Activated naive CD4-positive, alpha-beta T cell treated with anti-CD3 and anti-CD28 coated beads for 36 hours (primary cell): ENCODE data around the gene CPSF2. TPM values are rescaled to one million over a fixed set of nuclear protein-coding genes. Genes with fewer than 3 reads are reported as not detected.

Experiments
- CTCF ChIA-PET: fragments of 350-600 bp; sonication (Branson Sonifier 250); formaldehyde crosslinking; loops from one replicate; lab custom pipeline; 2021; ENCODE audit warnings: antibody characterized with exemption; lab: Charles Lee
- DNase-seq: peaks from one replicate; pipeline ENCODE4 v3.0.0-alpha.2; 2020
- H3K27ac Mint-ChIP-seq: one replicate; pipeline ENCODE4 v1.8.0; 2021; ENCODE audit warnings: mild to moderate bottlenecking, mixed read lengths
- H3K27me3 Mint-ChIP-seq: one replicate; pipeline ENCODE4 v1.8.0; 2021; ENCODE audit warnings: low read depth, mixed read lengths
- H3K36me3 Mint-ChIP-seq: one replicate; pipeline ENCODE4 v1.8.0; 2021; ENCODE audit warnings: low read depth, mixed read lengths
- H3K4me1 Mint-ChIP-seq: one replicate; pipeline ENCODE4 v1.8.0; 2021; ENCODE audit warnings: low read depth, mixed read lengths
- H3K4me3 Mint-ChIP-seq: one replicate; pipeline ENCODE4 v1.8.0; 2021; ENCODE audit warnings: mild to moderate bottlenecking, moderate library complexity, mixed read lengths
- H3K9me3 Mint-ChIP-seq: one replicate; pipeline ENCODE4 v1.8.0; 2021; ENCODE audit warnings: mixed read lengths
- intact Hi-C: fragments of 100-400 bp; cut with micrococcal nuclease; formaldehyde crosslinking; loops from one replicate; pipeline ENCODE4 v1.15.1; 2023
- total RNA-seq, 2 experiments: library from RNA; stranded (reverse); gene quantifications; one replicate each; pipeline ENCODE4 v1.2.3, GENCODE V29; 2021

Gene CPSF2
- total RNA-seq, 2 experiments from 2014 or later: 103 to 115 TPM

DNA sequence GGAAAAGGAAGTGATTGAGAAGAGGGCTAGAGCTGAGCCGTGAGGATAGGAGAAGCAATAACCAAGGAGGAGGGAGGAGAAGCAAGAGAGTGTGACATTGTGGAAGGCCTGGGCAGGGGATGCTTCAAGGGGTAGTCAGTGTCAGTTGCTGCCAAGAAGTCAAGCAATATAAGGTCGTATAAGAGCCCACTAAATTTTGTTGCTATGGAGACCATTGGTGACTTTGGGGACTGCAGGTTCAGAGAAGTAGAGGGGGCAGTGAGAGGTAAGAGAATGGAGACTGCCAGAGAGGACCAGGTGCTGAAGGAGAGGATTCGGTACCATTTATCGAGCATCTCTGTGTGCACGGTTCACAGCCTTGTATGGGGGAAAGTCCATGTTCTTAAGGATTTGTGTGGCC lies 12.3 kb upstream of the CPSF2 start:
- CTCF ChIA-PET: interaction anchor here (4.9 kb wide), 1 partner anchor 10 kb away, joined by 96 read pairs; the partner anchor contains the start of genes CPSF2 and NDUFB1
- Mint-ChIP-seq H3K36me3 (no peaks in the 10 kb centered on the region), H3K4me1 (peaks cover 28% of the 10 kb centered on the region), H3K27me3 (no peaks in the 10 kb centered on the region), H3K4me3 (no peak overlapping the region), H3K27ac (no peak overlapping the region), H3K9me3 (no peaks in the 10 kb centered on the region)
- intact Hi-C loops: no loop called here
- no peak for DNase-seq

GRCh38 chr14:92121207-92121669 lies 531 bp upstream of the CPSF2 start:
- Mint-ChIP-seq H3K9me3 (no peaks in the 10 kb centered on the region), H3K27ac (peak overlapping the region; percentile 100), H3K36me3 (peaks cover 27% of the 10 kb centered on the region), H3K4me3 (peak overlapping the region; percentile 99), H3K27me3 (no peaks in the 10 kb centered on the region), H3K4me1 (peaks cover 39% of the 10 kb centered on the region)
- CTCF ChIA-PET: interaction anchor here (0.7 to 7.0 kb wide), 7 partner anchors 10 to 560 kb away, joined by 3 to 96 read pairs (median 4); partner anchors contain the start of gene ATXN3
- intact Hi-C loops: loop anchor here (1.0 to 5.0 kb wide), 4 partner anchors 15 to 673 kb away; partner anchors contain the start of genes ATXN3, GOLGA5 and TRIP11
- DNase-seq: no peak

- no peaks in the 10 kb centered on the region for H3K27me3 Mint-ChIP-seq
- intact Hi-C loops: loop anchor here (5.0 kb wide), 1 partner anchor 530 kb away; no protein-coding TSS in a partner anchor
- peak overlapping the region; percentile 99 for H3K4me3 Mint-ChIP-seq
- peaks cover 31% of the 10 kb centered on the region for H3K36me3 Mint-ChIP-seq
- CTCF ChIA-PET: interaction anchor here (0.6 to 7.0 kb wide), 7 partner anchors 11 to 620 kb away, joined by 4 to 96 read pairs (median 5); partner anchors contain the start of gene ATXN3
- DNase-seq: peak; percentile 13
- no peaks in the 10 kb centered on the region for H3K9me3 Mint-ChIP-seq
- H3K4me1 Mint-ChIP-seq: peaks cover 46% of the 10 kb centered on the region
- peak overlapping the region; percentile 100 for H3K27ac Mint-ChIP-seq
These were observed 545 bp downstream of the CPSF2 start for GRCh38 chr14:92122351-92122677.

GRCh38 chr14:92122761-92123160 lies 992 bp downstream of the CPSF2 start:
- H3K9me3 Mint-ChIP-seq: no peaks in the 10 kb centered on the region
- peaks cover 51% of the 10 kb centered on the region for H3K4me1 Mint-ChIP-seq
- peaks cover 31% of the 10 kb centered on the region for H3K36me3 Mint-ChIP-seq
- no peaks in the 10 kb centered on the region for H3K27me3 Mint-ChIP-seq
- CTCF ChIA-PET: interaction anchor here (0.6 to 7.0 kb wide), 6 partner anchors 12 to 559 kb away, joined by 3 to 96 read pairs (median 4); partner anchors contain the start of gene ATXN3
- intact Hi-C loops: loop anchor here (5.0 kb wide), 1 partner anchor 530 kb away; no protein-coding TSS in a partner anchor
- H3K27ac Mint-ChIP-seq: peak overlapping the region; percentile 100
- no peak for DNase-seq
- H3K4me3 Mint-ChIP-seq: peak overlapping the region; percentile 99

DNA sequence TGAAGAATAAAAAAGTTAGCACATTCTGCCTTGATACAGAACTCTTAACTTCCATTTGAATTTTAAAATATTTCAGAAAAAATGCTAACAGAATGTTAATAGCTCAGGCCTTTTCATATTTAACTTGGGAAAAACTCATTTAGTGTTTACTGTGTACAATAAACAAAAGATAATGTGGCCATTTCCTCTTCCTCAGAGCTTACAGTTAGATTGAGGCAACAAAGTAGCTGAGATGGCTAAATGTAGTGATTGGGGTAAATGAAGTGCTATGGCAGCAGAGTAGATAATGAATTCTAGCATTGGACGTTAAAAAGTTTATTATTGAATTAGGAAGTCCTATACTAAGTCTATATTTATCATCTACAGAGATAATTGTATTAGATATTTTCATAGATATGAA lies 12.7 kb downstream of the CPSF2 start:
- no peaks in the 10 kb centered on the region for H3K27me3 Mint-ChIP-seq
- CTCF ChIA-PET: interaction anchor here (1.1 to 1.7 kb wide), 2 partner anchors 11 to 12 kb away, joined by 3 to 4 read pairs; partner anchors contain the start of gene CPSF2
- H3K4me3 Mint-ChIP-seq: no peak overlapping the region
- no peaks in the 10 kb centered on the region for H3K9me3 Mint-ChIP-seq
- intact Hi-C loops: loop anchor here (10.0 kb wide), 1 partner anchor 470 kb away; no protein-coding TSS in a partner anchor
- peaks cover 5% of the 10 kb centered on the region for H3K4me1 Mint-ChIP-seq
- peaks cover 27% of the 10 kb centered on the region for H3K36me3 Mint-ChIP-seq
- no peak overlapping the region for H3K27ac Mint-ChIP-seq
- DNase-seq: no peak

DNA sequence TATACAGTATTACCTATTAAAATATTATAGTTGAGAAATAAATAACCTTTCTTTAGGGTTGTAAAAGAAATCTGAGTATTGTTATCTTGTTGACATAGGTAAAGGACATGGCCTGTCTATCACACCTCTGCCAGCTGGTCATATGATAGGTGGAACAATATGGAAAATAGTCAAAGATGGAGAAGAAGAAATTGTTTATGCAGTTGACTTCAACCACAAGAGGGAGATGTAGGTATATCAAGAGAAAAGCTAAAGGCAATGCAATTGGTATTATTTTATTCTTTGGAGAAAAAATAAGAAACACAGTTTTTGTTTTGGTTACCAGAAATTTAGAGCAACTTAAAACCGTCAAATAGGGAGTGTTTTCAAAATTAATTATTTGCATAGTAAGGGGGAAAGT lies 13.5 kb downstream of the CPSF2 start:
- H3K4me3 Mint-ChIP-seq: no peak overlapping the region
- no peaks in the 10 kb centered on the region for H3K27me3 Mint-ChIP-seq
- H3K27ac Mint-ChIP-seq: no peak overlapping the region
- CTCF ChIA-PET: interaction anchor here (1.0 to 1.7 kb wide), 2 partner anchors 13 to 217 kb away, joined by 3 to 4 read pairs; partner anchors contain the start of gene CPSF2
- no peak for DNase-seq
- intact Hi-C loops: loop anchor here (1.0 to 10.0 kb wide), 3 partner anchors 217 to 547 kb away; no protein-coding TSS in a partner anchor
- peaks cover 23% of the 10 kb centered on the region for H3K36me3 Mint-ChIP-seq
- no peaks in the 10 kb centered on the region for H3K9me3 Mint-ChIP-seq
- H3K4me1 Mint-ChIP-seq: peaks cover 2% of the 10 kb centered on the region

DNA sequence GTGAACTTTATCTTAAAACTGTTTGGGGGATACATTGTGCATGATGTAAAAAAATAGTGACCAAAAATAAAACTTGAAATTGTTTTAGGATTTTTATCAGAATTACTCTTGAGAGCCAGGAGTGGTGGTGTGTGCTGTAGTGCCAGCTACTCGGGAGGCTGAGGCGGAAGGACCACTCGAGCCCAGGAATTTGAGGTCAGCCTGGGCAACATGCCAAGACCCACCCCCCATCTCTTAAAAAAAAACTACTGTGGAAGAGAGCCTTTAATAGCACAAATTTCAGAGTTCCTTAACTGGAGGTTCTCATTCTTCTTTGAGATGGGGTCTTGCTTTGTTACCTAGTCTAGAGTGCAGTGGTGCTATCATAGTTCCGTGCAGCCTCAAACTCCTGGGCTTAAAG lies 21.5 kb downstream of the CPSF2 start:
- Mint-ChIP-seq H3K4me3 (no peak overlapping the region), H3K36me3 (peaks cover 35% of the 10 kb centered on the region)

GRCh38 chr14:92143962-92144361 lies 22.2 kb downstream of the CPSF2 start:
- no peak for DNase-seq
- H3K36me3 Mint-ChIP-seq: peaks cover 33% of the 10 kb centered on the region
- CTCF ChIA-PET: no interaction called here
- H3K4me3 Mint-ChIP-seq: no peak overlapping the region
- no peaks in the 10 kb centered on the region for H3K9me3 Mint-ChIP-seq
- intact Hi-C loops: no loop called here
- no peaks in the 10 kb centered on the region for H3K27me3 Mint-ChIP-seq
- peaks cover 6% of the 10 kb centered on the region for H3K4me1 Mint-ChIP-seq
- no peak overlapping the region for H3K27ac Mint-ChIP-seq

More for the DNA sequence above, 21.5 kb downstream of the CPSF2 start:
- Mint-ChIP-seq H3K9me3 (no peaks in the 10 kb centered on the region), H3K27me3 (no peaks in the 10 kb centered on the region), H3K4me1 (peaks cover 6% of the 10 kb centered on the region), H3K27ac (no peak overlapping the region)
- DNase-seq: no peak
- intact Hi-C loops: no loop called here
- CTCF ChIA-PET: no interaction called here

DNA sequence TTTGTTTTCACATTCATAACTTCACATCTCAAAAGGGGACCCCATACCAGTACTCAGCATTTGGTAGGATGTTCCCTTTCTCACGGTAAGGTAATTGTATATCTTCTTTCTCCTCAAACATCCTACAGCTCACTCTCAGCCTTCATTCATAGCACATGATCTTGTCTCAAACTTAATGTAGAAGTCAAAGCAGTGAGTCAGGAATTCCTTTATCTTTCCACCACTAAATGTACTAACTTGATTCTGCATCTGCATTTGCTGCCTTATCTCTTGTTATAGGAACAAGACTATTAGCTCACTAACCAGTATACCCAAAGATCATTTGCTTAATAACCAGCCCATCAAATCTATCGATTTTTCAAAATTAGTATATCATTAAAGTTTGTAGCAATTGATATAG lies 22.9 kb downstream of the CPSF2 start:
- DNase-seq: no peak
- no peaks in the 10 kb centered on the region for H3K9me3 Mint-ChIP-seq
- peaks cover 6% of the 10 kb centered on the region for H3K4me1 Mint-ChIP-seq
- peaks cover 37% of the 10 kb centered on the region for H3K36me3 Mint-ChIP-seq
- CTCF ChIA-PET: no interaction called here
- H3K27me3 Mint-ChIP-seq: no peaks in the 10 kb centered on the region
- intact Hi-C loops: no loop called here
- H3K27ac Mint-ChIP-seq: no peak overlapping the region
- no peak overlapping the region for H3K4me3 Mint-ChIP-seq

DNA sequence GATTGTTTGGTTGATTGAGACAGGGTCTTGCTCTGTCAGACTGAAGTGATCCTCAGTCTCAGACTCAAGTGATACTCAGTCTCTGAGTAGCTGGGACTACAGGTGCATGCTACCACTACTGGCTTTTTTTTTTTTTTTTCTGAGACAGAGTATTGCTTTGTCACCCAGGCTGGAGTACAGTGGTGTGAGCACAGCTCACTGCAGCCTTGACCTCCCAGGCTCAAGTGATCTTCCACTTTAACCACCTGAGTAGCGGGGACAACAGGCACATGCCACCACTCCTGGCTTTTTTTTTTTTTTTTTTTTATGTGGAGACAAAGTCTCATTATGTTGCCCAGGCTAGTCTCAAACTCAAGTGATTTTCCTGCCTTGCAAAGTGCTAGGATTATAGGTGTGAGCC lies 31.8 kb downstream of the CPSF2 start:
- H3K4me1 Mint-ChIP-seq: peaks cover 5% of the 10 kb centered on the region
- peaks cover 37% of the 10 kb centered on the region for H3K36me3 Mint-ChIP-seq
- no peaks in the 10 kb centered on the region for H3K27me3 Mint-ChIP-seq
- H3K9me3 Mint-ChIP-seq: no peaks in the 10 kb centered on the region
- DNase-seq: no peak
- intact Hi-C loops: no loop called here
- no peak overlapping the region for H3K4me3 Mint-ChIP-seq
- no peak overlapping the region for H3K27ac Mint-ChIP-seq
- CTCF ChIA-PET: interaction anchor here (0.6 kb wide), 1 partner anchor 1351 kb away, joined by 3 read pairs; no protein-coding TSS in a partner anchor

GRCh38 chr14:92154283-92154942 lies 32.6 kb downstream of the CPSF2 start:
- Mint-ChIP-seq H3K36me3 (peaks cover 37% of the 10 kb centered on the region), H3K4me3 (no peak overlapping the region), H3K27me3 (no peaks in the 10 kb centered on the region), H3K4me1 (peaks cover 5% of the 10 kb centered on the region), H3K9me3 (no peaks in the 10 kb centered on the region), H3K27ac (no peak overlapping the region)
- no peak for DNase-seq
- intact Hi-C loops: no loop called here
- CTCF ChIA-PET: interaction anchor here (0.6 kb wide), 1 partner anchor 1352 kb away, joined by 3 read pairs; no protein-coding TSS in a partner anchor

DNA sequence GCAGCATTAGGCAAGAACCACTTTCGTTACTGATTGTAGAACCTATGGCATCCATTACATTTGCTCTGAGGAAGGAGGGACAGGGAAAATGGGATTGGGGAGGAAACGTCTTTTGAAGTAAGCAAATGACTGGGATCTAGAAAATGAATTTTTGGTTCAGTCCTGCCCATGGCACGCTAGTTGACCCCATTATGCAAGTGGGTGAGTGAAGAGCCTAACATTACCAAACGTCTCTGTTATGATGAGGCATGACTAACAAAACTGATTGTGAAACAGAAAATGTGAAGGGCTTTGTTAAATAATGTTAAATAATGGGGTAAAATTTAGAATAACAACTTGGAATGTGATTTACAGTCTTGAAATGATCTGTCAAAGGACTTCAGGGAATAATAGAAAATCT lies 38.9 kb downstream of the CPSF2 start:
- no peak for DNase-seq
- H3K27me3 Mint-ChIP-seq: no peaks in the 10 kb centered on the region
- peaks cover 64% of the 10 kb centered on the region for H3K36me3 Mint-ChIP-seq
- H3K27ac Mint-ChIP-seq: peak overlapping the region; percentile 3
- no peak overlapping the region for H3K4me3 Mint-ChIP-seq
- CTCF ChIA-PET: no interaction called here
- H3K9me3 Mint-ChIP-seq: peaks cover 6% of the 10 kb centered on the region
- H3K4me1 Mint-ChIP-seq: peaks cover 5% of the 10 kb centered on the region
- intact Hi-C loops: no loop called here
